HUDEP-2 (cell line): ENCODE results near the gene S100A14.
"Not testable (repeated sequence)": the region's sequence is repeated elsewhere in the genome, so short reads cannot be mapped to it uniquely, and the experiment has no call there.

ENCODE experiments used
- DNase-seq, 76 experiments: peaks; one replicate each; lab custom pipeline; 2025; ENCODE audit not compliant: unreplicated experiment in 76 of 76; lab: John Stamatoyannopoulos, UW

Gene S100A14

GRCh38 chr1:153640213-153640612 lies 24.1 kb upstream of the S100A14 start:
- not testable (repeated sequence) for DNase-seq

GRCh38 chr1:153639280-153639679 lies 23.2 kb upstream of the S100A14 start:
- no peak for DNase-seq

GRCh38 chr1:153638261-153638660 lies 22.1 kb upstream of the S100A14 start:
- DNase-seq, result no peak

- no peak for DNase-seq
Measured at GRCh38 chr1:153636312-153636711, 20.2 kb upstream of the S100A14 start.

- no peak for DNase-seq
Measured at GRCh38 chr1:153635872-153636271, 19.7 kb upstream of the S100A14 start.

- peak in 75 of 76 experiments; percentile 58 to 98 (median 95) for DNase-seq
Measured at GRCh38 chr1:153633754-153634665, 17.9 kb upstream of the S100A14 start, which contains the start of gene CHTOP. TSS of gene CHTOP (plus strand) at chr1:153634066. CDS start at chr1:153636589, 2,523 bp downstream.

GRCh38 chr1:153633161-153633753 lies 17.1 kb upstream of the S100A14 start:
- DNase-seq, result no peak

- no peak for DNase-seq
Measured at GRCh38 chr1:153631047-153632022, 15.2 kb upstream of the S100A14 start.

GRCh38 chr1:153630384-153630783 lies 14.3 kb upstream of the S100A14 start:
- no peak for DNase-seq

- DNase-seq, result no peak
Measured at GRCh38 chr1:153629971-153630370, 13.8 kb upstream of the S100A14 start.

GRCh38 chr1:153629343-153629665 lies 13.2 kb upstream of the S100A14 start:
- DNase-seq, result no peak

- DNase-seq, result no peak
Measured at GRCh38 chr1:153628638-153629342, 12.7 kb upstream of the S100A14 start.

- DNase-seq, result peak in 29 of 76 experiments; percentile 7 to 63 (median 27)
Measured at GRCh38 chr1:153627715-153628626, 11.8 kb upstream of the S100A14 start, which contains the start of gene S100A1. TSS of gene S100A1 (plus strand) at chr1:153628434. CDS start at chr1:153630522, 2,088 bp downstream.

GRCh38 chr1:153626904-153627714 lies 11.0 kb upstream of the S100A14 start, which contains the start of gene S100A13:
TSS of gene S100A13 (minus strand) at chr1:153627505. CDS start at chr1:153626472, 1,033 bp downstream.
- peak in 30 of 76 experiments; percentile 6 to 68 (median 26) for DNase-seq

- no peak for DNase-seq
Measured at GRCh38 chr1:153626477-153626903, 10.4 kb upstream of the S100A14 start.

- no peak for DNase-seq
Measured at GRCh38 chr1:153624965-153625611, 9.0 kb upstream of the S100A14 start.

- no peak for DNase-seq
Measured at GRCh38 chr1:153623101-153623500, 7.0 kb upstream of the S100A14 start.
